Epithelial cell of esophagus (primary cell): Measurements from ENCODE around the gene RPTOR.

ENCODE experiments used
- DNase-seq: peaks from one replicate; pipeline ENCODE4 v3.0.0; 2010; ENCODE audit warnings: low read depth
- H3K4me3 ChIP-seq: 2 replicates; pipeline ENCODE4 v1.5.1; 2011; ENCODE audit warnings: mild to moderate bottlenecking, low read length, control low read depth
- CTCF ChIP-seq: IDR thresholded peaks from 2 replicates; pipeline ENCODE4 v1.5.1; 2011; ENCODE audit warnings: low read depth, mild to moderate bottlenecking, low read length, control low read depth, inconsistent platforms; ENCODE audit not compliant: insufficient read depth; ENCODE audit errors: missing control alignments

The RPTOR gene

GRCh38 chr17:80987941-80988461 is 443.4 kb downstream of the RPTOR start:
- DNase-seq, result no peak
- no peak overlapping the region for H3K4me3 ChIP-seq
- TF ChIP-seq CTCF, result no peak

DNA sequence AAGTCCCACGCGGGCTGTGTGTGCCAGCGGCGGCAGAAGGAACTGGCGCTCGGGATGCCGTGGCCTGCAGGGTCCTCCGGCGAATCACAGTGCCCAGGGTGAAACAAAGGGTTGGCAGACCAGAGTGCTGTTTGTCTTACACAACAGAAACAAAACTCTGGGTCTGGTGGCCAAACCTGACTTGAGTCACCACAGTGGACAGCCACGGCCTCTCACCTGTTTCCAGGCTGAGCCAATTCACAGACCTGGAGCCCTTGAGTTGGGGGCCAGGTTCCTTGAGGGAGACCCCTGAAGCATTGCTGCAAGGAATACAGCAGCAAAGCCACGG is 444.9 kb downstream of the RPTOR start:
- TF ChIP-seq CTCF, result no peak
- H3K4me3 ChIP-seq, result no peak overlapping the region
- DNase-seq, result no peak

- no peak for TF ChIP-seq CTCF
- no peak for DNase-seq
- H3K4me3 ChIP-seq, result peak overlapping the region; percentile 69
Measured at GRCh38 chr17:80990921-80991644, 446.4 kb downstream of the RPTOR start.

- no peak for TF ChIP-seq CTCF
- peak; percentile 77 for DNase-seq
- peak within 1 kb of the TSS; percentile 69 for H3K4me3 ChIP-seq
Measured at GRCh38 chr17:80991645-80992076, 447.0 kb downstream of the RPTOR start, which contains the start of gene CHMP6. Gene CHMP6, plus strand, starts transcription at chr17:80991841. Its CDS starts 78 bp downstream, at chr17:80991919.

GRCh38 chr17:80992077-80992947 is 447.7 kb downstream of the RPTOR start:
- peak overlapping the region; percentile 69 for H3K4me3 ChIP-seq
- no peak for TF ChIP-seq CTCF
- DNase-seq, result no peak

DNA sequence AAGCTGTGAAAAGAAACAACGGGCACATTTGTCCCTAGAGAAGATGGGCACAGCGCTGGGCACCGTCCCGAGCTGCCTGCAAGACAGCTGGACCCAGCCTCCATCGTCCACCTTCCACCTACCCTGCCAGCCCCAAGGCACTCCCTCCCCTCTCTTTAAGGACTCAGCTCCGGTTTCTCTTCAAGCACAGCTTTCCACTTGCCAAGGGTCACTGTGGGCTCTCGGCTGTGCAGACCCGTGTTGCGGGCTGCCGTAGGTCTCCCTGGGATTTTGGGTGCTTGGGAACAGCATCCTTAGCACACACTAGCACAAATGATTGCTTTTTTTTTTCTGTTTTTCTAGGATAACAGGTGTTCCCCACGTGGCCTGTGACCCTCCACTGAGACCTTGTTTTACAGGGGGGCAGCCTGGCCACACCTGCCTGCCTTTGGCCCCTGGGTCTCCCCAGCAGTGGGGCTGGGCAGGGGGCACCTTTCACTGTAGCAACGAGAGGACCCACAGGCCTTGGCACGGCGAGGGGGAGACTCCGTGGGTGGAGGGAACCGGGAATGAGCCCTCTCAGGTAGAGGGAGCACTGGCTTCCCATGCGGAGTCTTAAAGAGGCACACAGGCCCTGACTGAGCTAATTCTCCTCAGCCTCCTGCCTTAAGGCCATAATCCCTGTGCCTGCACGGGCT is 448.4 kb downstream of the RPTOR start:
- H3K4me3 ChIP-seq, result peak overlapping the region; percentile 69
- DNase-seq, result no peak
- no peak for TF ChIP-seq CTCF
